CD14-positive monocyte (primary cell): ENCODE results near the gene MORC1. TPM values are rescaled to one million over a fixed set of nuclear protein-coding genes. Genes with fewer than 3 reads are reported as not detected.

ENCODE experiments used
- DNase-seq, 3 donors: peaks; one replicate each; pipeline ENCODE4 v3.0.0-alpha.2; 2011 to 2022
- H2AFZ ChIP-seq: 2 replicates; pipeline ENCODE4 v1.6.0; 2012; ENCODE audit warnings: mild to moderate bottlenecking, low read depth, low read length, inconsistent platforms; ENCODE audit not compliant: insufficient read depth, poor library complexity, severe bottlenecking
- H3K27ac ChIP-seq, 2 donors: 1 replicate in 1 of 2; 2 replicates in 1 of 2; pipeline ENCODE4 v1.5.1; 2012 to 2013; ENCODE audit warnings: low read length in 2 of 2, control low read depth in 1 of 2, inconsistent platforms in 1 of 2, low read depth in 1 of 2, mild to moderate bottlenecking in 1 of 2
- H3K27me3 ChIP-seq, 2 donors: one replicate each; pipeline versions ENCODE4 v1.6.0 to v1.6.1; 2011 to 2013; ENCODE audit warnings: low read length in 2 of 2; ENCODE audit not compliant: control insufficient read depth in 2 of 2, insufficient read depth in 2 of 2
- H3K36me3 ChIP-seq, 2 donors: replicated peaks in 1 of 2; 1 replicate in 1 of 2; 2 replicates in 1 of 2; pipeline versions ENCODE4 v1.5.1 to v1.6.1; 2012 to 2013; ENCODE audit warnings: low read length in 2 of 2, control low read depth in 1 of 2, inconsistent platforms in 1 of 2, mild to moderate bottlenecking in 1 of 2; ENCODE audit not compliant: insufficient read depth in 2 of 2, control insufficient read depth in 1 of 2
- H3K4me1 ChIP-seq, 2 donors: 1 replicate in 1 of 2; 2 replicates in 1 of 2; pipeline versions ENCODE4 v1.5.1 to v1.6.1; 2012 to 2013; ENCODE audit warnings: low read length in 2 of 2, control low read depth in 1 of 2, inconsistent platforms in 1 of 2, mild to moderate bottlenecking in 1 of 2, moderate library complexity in 1 of 2; ENCODE audit not compliant: insufficient read depth in 2 of 2, control insufficient read depth in 1 of 2
- H3K4me2 ChIP-seq: replicated peaks from 2 replicates; pipeline ENCODE3; 2012; ENCODE audit warnings: low read length, moderate library complexity, mild to moderate bottlenecking; ENCODE audit not compliant: poor library complexity, severe bottlenecking; ENCODE audit errors: extremely low read depth
- H3K4me3 ChIP-seq, 3 experiments: fragments of 200-600 bp in 1 of 3; sonication (generic) in 1 of 3; replicated peaks in 1 of 3; 1 replicate in 2 of 3; 2 replicates in 1 of 3; pipeline ENCODE4 v1.5.1; 2011 to 2013; ENCODE audit warnings: low read length in 3 of 3, mild to moderate bottlenecking in 3 of 3, control low read depth in 2 of 3, low read depth in 2 of 3, inconsistent platforms in 1 of 3, moderate library complexity in 1 of 3
- H3K79me2 ChIP-seq: 2 replicates; pipeline ENCODE4 v1.6.0; 2012; ENCODE audit warnings: mild to moderate bottlenecking, control low read depth, inconsistent platforms, low read length, moderate library complexity; ENCODE audit not compliant: insufficient read depth
- H3K9ac ChIP-seq: 2 replicates; pipeline ENCODE4 v1.6.0; 2017; ENCODE audit warnings: low read length, mild to moderate bottlenecking; ENCODE audit not compliant: insufficient read depth, poor library complexity, severe bottlenecking
- H3K9me3 ChIP-seq, 2 donors: replicated peaks in 1 of 2; 1 replicate in 1 of 2; 2 replicates in 1 of 2; pipeline versions ENCODE4 v1.5.1 to v1.6.1; 2012 to 2013; ENCODE audit warnings: low read length in 2 of 2, control low read depth in 1 of 2; ENCODE audit not compliant: control insufficient read depth in 1 of 2, insufficient read depth in 1 of 2
- H4K20me1 ChIP-seq: 2 replicates; pipeline ENCODE4 v1.6.0; 2012; ENCODE audit warnings: mild to moderate bottlenecking, low read length, control low read depth, moderate library complexity; ENCODE audit not compliant: insufficient read depth
- H3K27ac Mint-ChIP-seq, 7 donors: one replicate each; pipeline ENCODE4 v1.8.0; 2020; ENCODE audit warnings: mild to moderate bottlenecking in 7 of 7, mixed read lengths in 7 of 7, moderate library complexity in 6 of 7, inconsistent platforms in 2 of 7
- H3K27me3 Mint-ChIP-seq, 3 donors: one replicate each; pipeline ENCODE4 v1.8.0; 2021 to 2022; ENCODE audit warnings: low read depth in 3 of 3, mild to moderate bottlenecking in 3 of 3, mixed read lengths in 3 of 3, moderate library complexity in 3 of 3, inconsistent platforms in 1 of 3
- H3K36me3 Mint-ChIP-seq, 2 donors: one replicate each; pipeline ENCODE4 v1.8.0; 2020; ENCODE audit warnings: mixed read lengths in 2 of 2, inconsistent platforms in 1 of 2, mild to moderate bottlenecking in 1 of 2
- H3K4me1 Mint-ChIP-seq: one replicate; pipeline ENCODE4 v1.8.0; 2020; ENCODE audit warnings: mild to moderate bottlenecking, mixed read lengths
- H3K4me3 Mint-ChIP-seq, 2 donors: one replicate each; pipeline ENCODE4 v1.8.0; 2020; ENCODE audit warnings: mild to moderate bottlenecking in 2 of 2, mixed read lengths in 2 of 2, moderate library complexity in 1 of 2
- H3K9me3 Mint-ChIP-seq, 7 donors: one replicate each; pipeline ENCODE4 v1.8.0; 2020 to 2022; ENCODE audit warnings: mixed read lengths in 7 of 7, mild to moderate bottlenecking in 6 of 7, moderate library complexity in 6 of 7, inconsistent platforms in 2 of 7
- CTCF ChIP-seq: fragments of 200-600 bp; IDR thresholded peaks from one replicate; pipeline ENCODE4 v1.8.0; 2022; ENCODE audit warnings: antibody characterized with exemption, mild to moderate bottlenecking
- WGBS: methylation state at CpG from one replicate; pipeline ENCODE4 v1.1.5; 2013; ENCODE audit warnings: missing lambda C conversion rate; ENCODE audit not compliant: insufficient coverage; 5-methylcytosine and 5-hydroxymethylcytosine counted together
- intact Hi-C, 2 donors: fragments of 100-400 bp; cut with micrococcal nuclease; formaldehyde crosslinking; loops; one replicate each; pipeline versions ENCODE4 v1.15.0 to v1.15.1; 2023
- polyA plus RNA-seq, 3 donors: library from polyadenylated mRNA; depleted of rRNA in 1 of 3; unstranded in 2 of 3; stranded (reverse) in 1 of 3; fragments of 300-500 nt in 2 of 3; fragments of >200 nt in 1 of 3; fragmentation: Illumina TruSeq in 2 of 3; gene quantifications; 1 replicate in 2 of 3; 2 replicates in 1 of 3; pipeline ENCODE4 v1.2.3, GENCODE V29; 2012 to 2021

Gene MORC1
- polyA plus RNA-seq, 3 donors = not detected

- H4K20me1 ChIP-seq = no peaks in the 10 kb centered on the region
- Mint-ChIP-seq H3K9me3 (peaks cover 0 to 3% (median 0%) of the 10 kb centered on the region in 7 donors), H3K27me3 (no peaks in the 10 kb centered on the region), H3K4me3 (no peak overlapping the region), H3K4me1 (no peaks in the 10 kb centered on the region), H3K36me3 (no peaks in the 10 kb centered on the region), H3K27ac (no peak overlapping the region)
- WGBS = 60% methylated on average over 1 of the region's 3 CpGs
- no peak overlapping the region for H3K4me3 ChIP-seq
- no peak overlapping the region for H3K9ac ChIP-seq
- intact Hi-C loops = no loop called here
- no peaks in the 10 kb centered on the region for H3K27me3 ChIP-seq
- no peaks in the 10 kb centered on the region for H3K9me3 ChIP-seq
- no peak overlapping the region for H3K4me2 ChIP-seq
- H3K79me2 ChIP-seq = no peaks in the 10 kb centered on the region
- no peak overlapping the region for H2AFZ ChIP-seq
- H3K4me1 ChIP-seq = no peaks in the 10 kb centered on the region
- DNase-seq = no peak
- no peak for TF ChIP-seq CTCF
- no peak overlapping the region for H3K27ac ChIP-seq
- H3K36me3 ChIP-seq = no peaks in the 10 kb centered on the region
Measured at GRCh38 chr3:108966773-108967172, 151.2 kb downstream of the MORC1 start.

GRCh38 chr3:108959017-108959416 is 158.9 kb downstream of the MORC1 start:
- H3K9ac ChIP-seq = no peak overlapping the region
- H3K36me3 ChIP-seq = no peaks in the 10 kb centered on the region
- no peaks in the 10 kb centered on the region for H4K20me1 ChIP-seq
- H3K79me2 ChIP-seq = no peaks in the 10 kb centered on the region
- H3K4me1 ChIP-seq = no peaks in the 10 kb centered on the region
- no peak overlapping the region for H3K27ac ChIP-seq
- Mint-ChIP-seq H3K4me3 (no peak overlapping the region), H3K9me3 (peaks cover 0 to 2% (median 0%) of the 10 kb centered on the region in 7 donors), H3K36me3 (no peaks in the 10 kb centered on the region), H3K4me1 (no peaks in the 10 kb centered on the region), H3K27me3 (peaks cover 0 to 3% (median 3%) of the 10 kb centered on the region in 3 donors), H3K27ac (no peak overlapping the region)
- no CpG with 5 or more reads among the region's 1 CpG for WGBS
- TF ChIP-seq CTCF = no peak
- H2AFZ ChIP-seq = no peak overlapping the region
- DNase-seq = no peak
- no peaks in the 10 kb centered on the region for H3K27me3 ChIP-seq
- intact Hi-C loops = no loop called here
- no peaks in the 10 kb centered on the region for H3K9me3 ChIP-seq
- H3K4me2 ChIP-seq = no peak overlapping the region
- H3K4me3 ChIP-seq = no peak overlapping the region
